ENCODE measurements around the gene ADSS1. TPM values are rescaled to one million over a fixed set of nuclear protein-coding genes. Genes with fewer than 3 reads are reported as not detected.

ADSS1 gene
- polyA plus RNA-seq, 1 of the 3 experiments (the other 2 are of a cell fraction) = 14.3 TPM

GRCh38 chr14:104689881-104690711 is 33.9 kb upstream of the ADSS1 start:
- peak overlapping the region; percentile 100 for H3K4me2 ChIP-seq
- H3K79me2 ChIP-seq (ENCODE audit: insufficient read depth) = peaks cover 55% of the 10 kb centered on the region
- CTCF ChIA-PET = interaction anchor here (0.7 to 4.8 kb wide), 9 partner anchors 10 to 596 kb away, joined by 3 to 18 read pairs (median 3); partner anchors contain the start of gene ADSS1
- H3K36me3 ChIP-seq (replicated peaks in 1 of 2; ENCODE audit: control insufficient read depth in 1 of 2, insufficient read depth in 2 of 2, low read length in 1 of 2) = peaks cover 3 to 8% of the 10 kb centered on the region in 2 experiments
- peaks cover 46% of the 10 kb centered on the region for H4K20me1 ChIP-seq (ENCODE audit: insufficient read depth)
- peak; percentile 81 for DNase-seq
- POLR2A ChIA-PET = no interaction called here
- peaks cover 13 to 44% of the 10 kb centered on the region in 2 experiments for H3K4me1 ChIP-seq (ENCODE audit: control insufficient read depth in 1 of 2, insufficient read depth in 2 of 2, low read depth in 1 of 2, low read length in 1 of 2)
- no peaks in the 10 kb centered on the region for H3K27me3 ChIP-seq (ENCODE audit: insufficient read depth)
- no peaks in the 10 kb centered on the region for H3K9me2 ChIP-seq
- WGBS (ENCODE audit: low lambda C conversion rate) = 35% methylated on average over 5 of the region's 50 CpGs
- peak overlapping the region; percentile 87 to 91 for H3K4me3 ChIP-seq (ENCODE audit: low read depth in 2 of 2, low read length in 1 of 2)
- no peak overlapping the region for H2AFZ ChIP-seq (ENCODE audit: low read depth)
- H3F3A ChIP-seq (replicated peaks; ENCODE audit: insufficient read depth) = peaks cover 13% of the 10 kb centered on the region
- peak overlapping the region; percentile 85 for H3K9ac ChIP-seq
- H3K9me3 ChIP-seq = no peaks in the 10 kb centered on the region
- no peak for TF ChIP-seq TCF12 (IDR thresholded peaks at IDR 0.05)
- peak overlapping the region; percentile 16 to 36; a peak in 3 of 4 replicates for H3K27ac ChIP-seq (ENCODE audit: low read depth in 2 of 2, low read length in 1 of 2)

- Histone ChIP-seq H3K79me2 (ENCODE audit: insufficient read depth) (peaks cover 60% of the 10 kb centered on the region), H3K4me2 (peak overlapping the region; percentile 100), H3K9ac (peak overlapping the region; percentile 85), H3K36me3 (replicated peaks in 1 of 2; ENCODE audit: control insufficient read depth in 1 of 2, insufficient read depth in 2 of 2, low read length in 1 of 2) (peaks cover 3 to 12% of the 10 kb centered on the region in 2 experiments), H3K4me1 (ENCODE audit: control insufficient read depth in 1 of 2, insufficient read depth in 2 of 2, low read depth in 1 of 2, low read length in 1 of 2) (peaks cover 13 to 46% of the 10 kb centered on the region in 2 experiments), H3K9me3 (no peaks in the 10 kb centered on the region), H3K4me3 (ENCODE audit: low read depth in 2 of 2, low read length in 1 of 2) (peak overlapping the region; percentile 87 to 91), H3K9me2 (no peaks in the 10 kb centered on the region), H3K27me3 (ENCODE audit: insufficient read depth) (no peaks in the 10 kb centered on the region), H3K27ac (ENCODE audit: low read depth in 2 of 2, low read length in 1 of 2) (no peak overlapping the region), H4K20me1 (ENCODE audit: insufficient read depth) (peaks cover 54% of the 10 kb centered on the region), H2AFZ (ENCODE audit: low read depth) (no peak overlapping the region), H3F3A (replicated peaks; ENCODE audit: insufficient read depth) (peaks cover 13% of the 10 kb centered on the region)
- DNase-seq = no peak
- POLR2A ChIA-PET = no interaction called here
- 90% methylated on average over 14 of the region's 16 CpGs for WGBS (ENCODE audit: low lambda C conversion rate)
- CTCF ChIA-PET = interaction anchor here (0.7 to 4.8 kb wide), 6 partner anchors 10 to 597 kb away, joined by 3 to 18 read pairs (median 3); partner anchors contain the start of gene ADSS1
- TF ChIP-seq TCF12 (IDR thresholded peaks at IDR 0.05) (no peak), MEF2A (IDR thresholded peaks at IDR 0.05; ENCODE audit: borderline replicate concordance, low read depth) (no peak), EZH2phosphoT487 (IDR thresholded peaks at IDR 0.05; ENCODE audit: borderline replicate concordance, low read depth) (no peak), MXI1 (IDR thresholded peaks at IDR 0.05; ENCODE audit: low read depth, low read length) (no peak), RCOR1 (IDR thresholded peaks at IDR 0.05; ENCODE audit: low read length) (no peak), IRF3 (IDR thresholded peaks at IDR 0.05; ENCODE audit: low read depth, low read length) (no peak), NRF1 (IDR thresholded peaks at IDR 0.05; ENCODE audit: low read depth, low read length) (no peak), GATA2 (CRISPR knock-in tag; IDR thresholded peaks at IDR 0.05) (no peak), RFX5 (IDR thresholded peaks at IDR 0.05; ENCODE audit: low read length) (no peak), FOSL2 (IDR thresholded peaks at IDR 0.05; ENCODE audit: borderline replicate concordance, low read depth) (no peak), JUND (IDR thresholded peaks at IDR 0.05) (no peak)
- TF ChIP-seq, protein P1, sequence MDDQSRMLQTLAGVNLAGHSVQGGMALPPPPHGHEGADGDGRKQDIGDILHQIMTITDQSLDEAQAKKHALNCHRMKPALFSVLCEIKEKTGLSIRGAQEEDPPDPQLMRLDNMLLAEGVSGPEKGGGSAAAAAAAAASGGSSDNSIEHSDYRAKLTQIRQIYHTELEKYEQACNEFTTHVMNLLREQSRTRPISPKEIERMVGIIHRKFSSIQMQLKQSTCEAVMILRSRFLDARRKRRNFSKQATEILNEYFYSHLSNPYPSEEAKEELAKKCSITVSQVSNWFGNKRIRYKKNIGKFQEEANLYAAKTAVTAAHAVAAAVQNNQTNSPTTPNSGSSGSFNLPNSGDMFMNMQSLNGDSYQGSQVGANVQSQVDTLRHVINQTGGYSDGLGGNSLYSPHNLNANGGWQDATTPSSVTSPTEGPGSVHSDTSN (IDR thresholded peaks at IDR 0.05) = no peak
- TF ChIP-seq, protein P2, sequence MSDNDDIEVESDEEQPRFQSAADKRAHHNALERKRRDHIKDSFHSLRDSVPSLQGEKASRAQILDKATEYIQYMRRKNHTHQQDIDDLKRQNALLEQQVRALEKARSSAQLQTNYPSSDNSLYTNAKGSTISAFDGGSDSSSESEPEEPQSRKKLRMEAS (IDR thresholded peaks at IDR 0.05; ENCODE audit: low read depth) = no peak
These were observed 33.1 kb upstream of the ADSS1 start for GRCh38 chr14:104690861-104691455.

All from SK-N-SH (cell line).